HUES6 (cell line): ENCODE measurements around the gene CEP162.
A peak's percentile ranks its signal among the peaks of the same experiment; 100 is the strongest.
"Not testable (repeated sequence)": the region's sequence is repeated elsewhere in the genome, so short reads cannot be mapped to it uniquely, and the experiment has no call there.

ENCODE experiments used
- H3K27ac ChIP-seq: 2 replicates; pipeline ENCODE4 v1.7.0; 2013; ENCODE audit warnings: low read depth, mild to moderate bottlenecking, low read length, inconsistent platforms
- H3K27me3 ChIP-seq: 2 replicates; pipeline ENCODE4 v1.6.1; 2013; ENCODE audit warnings: low read length; ENCODE audit not compliant: control insufficient read depth, insufficient read depth
- H3K36me3 ChIP-seq: 2 replicates; pipeline ENCODE4 v1.6.1; 2013; ENCODE audit warnings: low read length; ENCODE audit not compliant: control insufficient read depth, insufficient read depth
- H3K4me1 ChIP-seq: 2 replicates; pipeline ENCODE4 v1.6.1; 2013; ENCODE audit warnings: low read length; ENCODE audit not compliant: control insufficient read depth, insufficient read depth
- H3K4me3 ChIP-seq: 2 replicates; pipeline ENCODE4 v1.5.1; 2013; ENCODE audit warnings: low read depth, low read length
- H3K9ac ChIP-seq: one replicate; pipeline ENCODE4 v1.6.1; 2013; ENCODE audit warnings: mild to moderate bottlenecking, low read length
- H3K9me3 ChIP-seq: 2 replicates; pipeline ENCODE4 v1.6.1; 2013; ENCODE audit warnings: low read depth, low read length; ENCODE audit not compliant: control insufficient read depth, insufficient read depth

CEP162 gene

DNA sequence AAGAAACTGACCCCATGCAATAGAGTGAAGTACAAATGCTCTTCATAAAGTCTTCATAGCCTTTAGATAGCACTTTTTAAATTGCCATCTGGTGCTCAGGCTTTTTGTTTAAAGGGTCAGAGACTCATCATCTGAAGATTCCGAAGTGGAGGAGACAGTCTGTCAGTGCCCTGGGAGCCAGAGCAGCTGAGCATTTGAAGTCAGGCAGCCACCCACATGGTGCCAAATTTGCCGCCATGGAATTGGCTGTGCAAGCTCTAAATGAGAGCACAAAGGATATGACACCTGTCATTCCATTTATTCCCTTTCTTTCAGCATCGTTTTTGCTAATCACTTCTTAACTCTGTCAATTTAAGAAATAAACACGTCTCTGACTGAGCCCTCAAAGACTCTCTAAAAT lies 32.8 kb upstream of the CEP162 start:
- H3K9me3 ChIP-seq, result no peaks in the 10 kb centered on the region
- H3K4me1 ChIP-seq, result peaks cover 3% of the 10 kb centered on the region; the same call in 1 of the 2 replicates
- H3K9ac ChIP-seq, result no peak overlapping the region
- no peaks in the 10 kb centered on the region for H3K27me3 ChIP-seq
- no peaks in the 10 kb centered on the region for H3K36me3 ChIP-seq
- H3K4me3 ChIP-seq, result no peak overlapping the region
- no peak overlapping the region for H3K27ac ChIP-seq

DNA sequence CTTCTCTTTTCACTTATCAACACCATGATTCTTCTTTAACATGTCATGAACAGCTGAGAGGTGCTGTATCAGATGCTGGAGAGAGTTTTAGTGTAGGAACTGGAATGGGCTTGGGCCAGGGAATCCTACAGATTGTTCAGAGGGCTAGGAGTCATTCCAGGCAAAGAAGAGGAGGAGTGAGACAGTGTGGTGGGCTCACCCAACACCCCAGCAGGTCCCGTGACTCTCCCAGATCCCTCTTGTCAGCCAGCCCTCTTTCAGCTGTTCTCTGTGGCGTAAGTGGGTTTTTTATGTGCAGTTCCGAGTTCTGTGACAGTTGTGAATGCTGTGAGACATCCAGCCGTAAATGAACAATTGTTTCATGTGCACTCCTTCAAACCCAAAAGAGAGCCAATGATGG lies 31.4 kb upstream of the CEP162 start:
- Histone ChIP-seq H3K27me3 (no peaks in the 10 kb centered on the region), H3K4me1 (peaks cover 3% of the 10 kb centered on the region; the same call in 1 of the 2 replicates), H3K4me3 (no peak overlapping the region), H3K9ac (no peak overlapping the region), H3K27ac (no peak overlapping the region), H3K36me3 (no peaks in the 10 kb centered on the region), H3K9me3 (no peaks in the 10 kb centered on the region)

DNA sequence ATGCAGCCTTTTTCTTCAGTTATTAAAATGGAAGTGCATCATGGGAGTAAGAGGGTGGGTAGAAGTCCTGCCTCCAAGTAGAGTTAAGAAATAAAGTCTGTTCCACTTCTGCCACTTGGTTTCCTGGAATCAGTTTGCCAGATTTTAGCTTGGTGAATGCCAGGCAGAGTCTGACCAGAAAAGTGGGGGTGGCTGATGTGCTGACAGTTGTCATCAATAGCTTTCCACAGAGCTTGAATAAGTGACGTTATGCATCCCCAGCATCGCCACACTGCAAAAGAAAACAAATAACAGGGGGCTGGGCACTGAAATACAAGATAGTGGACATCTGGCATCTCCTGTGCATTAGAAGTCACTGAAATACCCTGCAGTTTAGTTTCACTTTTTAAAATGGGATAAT lies 30.8 kb upstream of the CEP162 start:
- Histone ChIP-seq H3K27me3 (no peaks in the 10 kb centered on the region), H3K36me3 (no peaks in the 10 kb centered on the region), H3K4me3 (no peak overlapping the region), H3K9me3 (no peaks in the 10 kb centered on the region), H3K9ac (no peak overlapping the region), H3K4me1 (no peaks in the 10 kb centered on the region), H3K27ac (no peak overlapping the region)

DNA sequence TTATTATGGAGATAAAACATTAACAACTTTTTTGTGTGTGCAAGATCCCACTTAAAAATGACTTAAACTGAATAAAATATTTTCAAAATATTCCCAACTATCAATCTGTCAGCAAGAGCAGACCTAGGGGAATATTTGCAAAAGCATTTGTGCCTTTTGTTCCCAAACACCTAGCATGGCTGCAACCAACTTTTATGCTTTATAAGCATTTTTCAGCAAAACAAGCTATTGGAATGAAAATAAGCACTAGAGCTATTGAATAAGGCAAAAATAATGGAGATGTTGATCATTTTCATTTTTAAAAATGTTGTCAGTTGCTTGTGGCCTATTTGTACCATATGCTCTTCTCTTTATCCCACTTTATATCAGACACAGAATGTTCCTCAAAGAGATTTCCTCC lies 28.2 kb upstream of the CEP162 start:
- Histone ChIP-seq H3K27me3 (no peaks in the 10 kb centered on the region), H3K4me1 (no peaks in the 10 kb centered on the region), H3K36me3 (no peaks in the 10 kb centered on the region), H3K9me3 (no peaks in the 10 kb centered on the region), H3K4me3 (no peak overlapping the region), H3K9ac (no peak overlapping the region), H3K27ac (no peak overlapping the region)

DNA sequence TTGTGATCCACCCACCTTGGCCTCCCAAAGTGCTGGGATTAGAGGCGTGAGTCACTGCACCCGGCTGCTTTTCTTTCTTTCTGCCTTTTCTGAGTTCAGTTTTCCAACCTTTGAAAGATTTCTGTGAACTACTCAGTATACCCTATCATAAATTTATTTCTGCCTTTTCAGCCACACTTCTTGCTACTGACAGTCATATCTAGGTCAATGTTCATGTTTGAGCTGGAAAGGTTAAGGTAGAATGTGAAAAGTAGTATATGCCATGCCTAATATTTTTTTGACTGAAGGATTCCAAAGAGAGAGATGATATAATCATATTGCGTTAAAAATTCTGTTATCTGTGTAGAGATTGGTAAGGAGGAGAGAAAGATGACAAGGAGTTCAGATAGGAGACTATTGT lies 25.9 kb upstream of the CEP162 start:
- Histone ChIP-seq H3K9ac (no peak overlapping the region), H3K27me3 (no peaks in the 10 kb centered on the region), H3K4me3 (no peak overlapping the region), H3K4me1 (0 out of 2 replicates have a peak, but pooled peaks cover 2% of the 10 kb centered on the region), H3K36me3 (no peaks in the 10 kb centered on the region), H3K9me3 (no peaks in the 10 kb centered on the region), H3K27ac (no peak overlapping the region)

DNA sequence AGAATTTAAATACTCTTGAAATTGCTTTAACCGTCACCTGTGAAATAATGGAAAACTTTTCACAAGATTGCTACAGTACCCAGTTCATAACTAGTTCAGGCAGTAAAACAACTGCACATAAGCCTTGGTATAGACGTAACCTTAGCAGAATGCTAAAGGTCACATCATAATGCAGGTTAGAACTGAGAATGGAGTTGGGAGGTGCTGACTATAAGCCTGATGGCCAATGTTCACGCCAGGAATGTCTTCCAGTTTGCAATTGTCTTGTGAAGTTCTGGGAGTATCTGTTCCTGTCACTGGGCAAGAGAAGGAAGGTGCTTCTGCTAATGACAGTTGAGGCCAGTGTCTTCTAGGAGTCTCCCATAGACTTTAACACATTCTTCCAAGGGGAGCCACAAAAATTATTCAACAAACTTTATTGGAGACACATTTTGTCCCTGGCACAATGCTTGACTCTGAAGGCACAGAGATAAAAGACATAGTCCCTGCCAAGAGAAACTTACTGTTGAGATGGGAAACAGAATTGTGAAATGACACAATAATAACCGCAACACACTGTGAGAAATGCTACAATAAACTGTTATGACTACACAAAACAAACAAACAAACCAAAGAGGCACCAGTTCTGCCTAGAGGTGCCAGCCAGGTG lies 24.6 kb upstream of the CEP162 start:
- no peak overlapping the region for H3K4me3 ChIP-seq
- H3K4me1 ChIP-seq, result 0 out of 2 replicates have a peak, but pooled peaks cover 2% of the 10 kb centered on the region
- H3K27me3 ChIP-seq, result no peaks in the 10 kb centered on the region
- no peaks in the 10 kb centered on the region for H3K36me3 ChIP-seq
- no peak overlapping the region for H3K27ac ChIP-seq
- H3K9me3 ChIP-seq, result no peaks in the 10 kb centered on the region
- no peak overlapping the region for H3K9ac ChIP-seq

DNA sequence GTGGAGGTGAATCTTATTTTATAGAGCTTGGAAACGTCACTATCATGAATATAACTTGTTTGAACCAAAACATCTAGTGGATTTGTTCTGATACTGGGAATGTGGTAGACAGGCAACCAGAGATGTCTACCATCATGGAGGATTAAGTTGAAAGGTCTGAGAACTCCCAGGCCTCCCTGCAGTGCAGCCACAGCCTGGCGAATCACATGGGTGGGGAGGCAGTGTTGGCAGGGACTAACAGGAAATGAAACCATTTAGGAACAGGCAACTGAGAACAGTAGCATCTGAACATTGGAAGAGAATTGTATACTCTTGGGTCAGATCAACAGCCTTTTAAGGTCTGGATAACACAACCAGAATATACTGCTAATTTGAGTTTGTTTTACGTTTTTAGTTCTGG lies 22.3 kb upstream of the CEP162 start:
- no peak overlapping the region for H3K4me3 ChIP-seq
- no peaks in the 10 kb centered on the region for H3K36me3 ChIP-seq
- no peak overlapping the region for H3K9ac ChIP-seq
- H3K27ac ChIP-seq, result no peak overlapping the region
- no peaks in the 10 kb centered on the region for H3K27me3 ChIP-seq
- H3K9me3 ChIP-seq, result no peaks in the 10 kb centered on the region
- H3K4me1 ChIP-seq, result 0 out of 2 replicates have a peak, but pooled peaks cover 2% of the 10 kb centered on the region

DNA sequence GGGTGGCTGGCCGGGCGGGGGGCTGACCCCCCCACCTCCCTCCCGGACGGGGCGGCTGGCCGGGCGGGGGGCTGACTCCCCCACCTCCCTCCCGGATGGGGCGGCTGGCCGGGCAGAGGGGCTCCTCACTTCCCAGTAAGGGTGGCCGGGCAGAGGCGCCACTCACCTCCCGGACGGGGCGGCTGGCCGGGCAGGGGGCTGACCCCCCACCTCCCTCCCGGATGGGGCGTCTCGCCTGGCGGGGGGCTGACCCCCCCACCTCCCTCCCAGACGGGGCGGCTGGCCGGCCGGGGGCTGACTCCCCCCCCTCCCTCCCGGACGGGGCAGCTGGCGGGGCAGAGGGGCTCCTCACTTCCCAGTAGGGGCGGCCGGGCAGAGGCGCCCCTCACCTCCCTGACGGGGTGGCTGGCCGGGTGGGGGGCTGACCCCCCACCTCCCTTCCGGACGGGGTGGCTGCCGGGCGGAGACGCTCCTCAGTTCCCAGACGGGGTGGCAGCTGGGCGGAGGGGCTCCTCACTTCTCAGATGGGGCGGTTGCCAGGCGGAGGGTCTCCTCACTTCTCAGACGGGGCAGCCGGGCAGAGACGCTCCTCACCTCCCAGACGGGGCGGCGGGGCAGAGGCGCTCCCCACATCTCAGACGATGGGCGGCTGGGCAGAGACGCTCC lies 17.1 kb upstream of the CEP162 start:
- H3K27ac ChIP-seq, H3K9ac ChIP-seq, H3K4me1 ChIP-seq, H3K27me3 ChIP-seq, H3K36me3 ChIP-seq, H3K9me3 ChIP-seq, H3K4me3 ChIP-seq: not testable (repeated sequence)

DNA sequence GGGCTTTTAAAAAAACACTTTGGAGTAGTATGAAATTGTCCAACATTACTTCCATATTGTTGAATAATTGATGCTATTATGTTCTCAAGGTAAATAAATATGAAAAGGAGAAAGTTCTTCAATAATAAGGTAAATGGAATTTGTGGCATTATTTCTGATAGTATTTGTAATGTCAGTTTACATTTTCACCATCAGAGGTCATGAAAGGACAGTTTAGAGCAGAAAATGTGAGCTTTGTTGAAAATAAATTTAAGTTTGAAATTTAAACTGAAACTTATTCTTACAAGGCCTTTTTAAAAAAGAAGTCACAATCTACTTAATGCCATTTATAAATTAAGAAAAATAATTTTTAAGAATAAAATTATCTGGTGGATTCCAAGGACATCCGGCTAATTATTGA lies 15.8 kb upstream of the CEP162 start:
- Histone ChIP-seq H3K27ac (no peak overlapping the region), H3K9ac (no peak overlapping the region), H3K4me1 (no peaks in the 10 kb centered on the region), H3K27me3 (no peaks in the 10 kb centered on the region), H3K36me3 (no peaks in the 10 kb centered on the region), H3K9me3 (no peaks in the 10 kb centered on the region), H3K4me3 (no peak overlapping the region)

DNA sequence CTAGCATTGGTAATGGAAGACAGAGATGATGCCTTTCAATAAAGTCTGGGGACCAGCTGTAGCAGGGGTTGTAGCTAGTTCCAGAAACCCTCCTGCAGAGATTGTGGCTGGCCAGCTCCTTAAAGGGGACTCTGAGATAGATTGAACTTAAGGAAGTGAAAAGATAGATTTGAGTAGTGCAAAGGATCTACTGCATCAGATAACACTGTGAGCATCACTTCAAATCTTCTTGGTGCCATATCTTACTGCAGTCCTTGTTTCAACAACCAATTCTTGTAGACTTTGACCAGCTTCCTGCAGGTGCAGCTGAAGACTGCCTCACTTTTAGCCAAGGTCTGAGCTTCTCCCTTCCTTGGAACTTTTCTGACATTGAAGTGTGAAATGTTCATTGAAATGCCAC lies 14.8 kb upstream of the CEP162 start:
- Histone ChIP-seq H3K27me3 (no peaks in the 10 kb centered on the region), H3K36me3 (no peaks in the 10 kb centered on the region), H3K9me3 (no peaks in the 10 kb centered on the region), H3K4me3 (no peak overlapping the region), H3K9ac (no peak overlapping the region), H3K4me1 (no peaks in the 10 kb centered on the region), H3K27ac (no peak overlapping the region)

DNA sequence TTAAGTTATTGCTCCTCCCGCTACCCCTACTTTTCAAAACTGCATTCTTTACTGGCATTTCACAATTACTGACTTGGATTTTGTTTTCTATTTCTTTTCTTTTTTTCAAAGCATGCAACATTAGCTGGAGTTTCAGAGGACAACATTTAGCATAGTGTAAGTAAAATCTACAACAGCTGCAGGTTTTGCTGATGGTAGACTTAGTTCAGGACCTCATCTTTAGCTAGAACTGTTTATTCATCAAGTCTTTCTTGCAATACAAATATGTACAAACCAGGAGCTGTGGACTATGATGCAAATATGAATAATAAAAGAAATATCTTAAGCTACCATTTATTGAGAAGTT lies 728 bp upstream of the CEP162 start:
- peaks cover 6% of the 10 kb centered on the region for H3K4me1 ChIP-seq
- H3K36me3 ChIP-seq, result no peaks in the 10 kb centered on the region
- H3K27ac ChIP-seq, result no peak overlapping the region
- H3K27me3 ChIP-seq, result peaks cover 36% of the 10 kb centered on the region
- no peak overlapping the region for H3K9ac ChIP-seq
- H3K4me3 ChIP-seq, result peak overlapping the region; percentile 84
- H3K9me3 ChIP-seq, result no peaks in the 10 kb centered on the region
